IPS-15b (cell line): Measurements from ENCODE around the gene GRIP2.

ENCODE experiments used
- H3K27me3 ChIP-seq: one replicate; pipeline ENCODE4 v1.6.1; 2013; ENCODE audit warnings: low read length; ENCODE audit not compliant: control insufficient read depth, insufficient read depth
- H3K36me3 ChIP-seq: one replicate; pipeline ENCODE4 v1.6.1; 2013; ENCODE audit warnings: low read length; ENCODE audit not compliant: control insufficient read depth, insufficient read depth
- H3K4me1 ChIP-seq: one replicate; pipeline ENCODE4 v1.6.1; 2013; ENCODE audit warnings: mild to moderate bottlenecking, low read length; ENCODE audit not compliant: control insufficient read depth, insufficient read depth
- H3K4me3 ChIP-seq: one replicate; pipeline ENCODE4 v1.5.1; 2013; ENCODE audit warnings: low read depth, low read length
- H3K9ac ChIP-seq: one replicate; pipeline ENCODE4 v1.6.1; 2013; ENCODE audit warnings: low read depth, mild to moderate bottlenecking, low read length
- H3K9me3 ChIP-seq: one replicate; pipeline ENCODE4 v1.6.1; 2013; ENCODE audit warnings: mild to moderate bottlenecking, low read length; ENCODE audit not compliant: control insufficient read depth, insufficient read depth

GRIP2 gene

GRCh38 chr3:14455571-14456317 lies 84.4 kb downstream of the GRIP2 start:
- Histone ChIP-seq H3K4me1 (peaks cover 4% of the 10 kb centered on the region), H3K36me3 (peaks cover 38% of the 10 kb centered on the region), H3K27me3 (no peaks in the 10 kb centered on the region), H3K4me3 (no peak overlapping the region), H3K9ac (no peak overlapping the region), H3K9me3 (no peaks in the 10 kb centered on the region)

- H3K27me3 ChIP-seq: no peaks in the 10 kb centered on the region
- no peak overlapping the region for H3K4me3 ChIP-seq
- no peak overlapping the region for H3K9ac ChIP-seq
- peaks cover 4% of the 10 kb centered on the region for H3K4me1 ChIP-seq
- no peaks in the 10 kb centered on the region for H3K9me3 ChIP-seq
- peaks cover 37% of the 10 kb centered on the region for H3K36me3 ChIP-seq
These were observed 85.4 kb downstream of the GRIP2 start for GRCh38 chr3:14454639-14455310.

GRCh38 chr3:14453876-14454638 lies 86.1 kb downstream of the GRIP2 start:
- peaks cover 4% of the 10 kb centered on the region for H3K4me1 ChIP-seq
- peaks cover 36% of the 10 kb centered on the region for H3K36me3 ChIP-seq
- H3K9ac ChIP-seq: no peak overlapping the region

GRCh38 chr3:14452740-14453710 lies 87.1 kb downstream of the GRIP2 start:
- no peaks in the 10 kb centered on the region for H3K27me3 ChIP-seq
- peaks cover 1% of the 10 kb centered on the region for H3K4me1 ChIP-seq
- no peak overlapping the region for H3K4me3 ChIP-seq
- no peaks in the 10 kb centered on the region for H3K9me3 ChIP-seq
- H3K36me3 ChIP-seq: peaks cover 42% of the 10 kb centered on the region
- no peak overlapping the region for H3K9ac ChIP-seq

More at GRCh38 chr3:14453876-14454638, 86.1 kb downstream of the GRIP2 start:
- no peak overlapping the region for H3K4me3 ChIP-seq
- H3K9me3 ChIP-seq: no peaks in the 10 kb centered on the region
- no peaks in the 10 kb centered on the region for H3K27me3 ChIP-seq

- Histone ChIP-seq H3K9ac (no peak overlapping the region), H3K4me3 (no peak overlapping the region), H3K4me1 (no peaks in the 10 kb centered on the region), H3K9me3 (peaks cover 4% of the 10 kb centered on the region), H3K36me3 (peaks cover 49% of the 10 kb centered on the region), H3K27me3 (no peaks in the 10 kb centered on the region)
These were observed 88.0 kb downstream of the GRIP2 start for GRCh38 chr3:14451844-14452739.

- Histone ChIP-seq H3K9me3 (peaks cover 4% of the 10 kb centered on the region), H3K9ac (no peak overlapping the region), H3K36me3 (peaks cover 59% of the 10 kb centered on the region), H3K4me3 (no peak overlapping the region), H3K4me1 (no peaks in the 10 kb centered on the region), H3K27me3 (no peaks in the 10 kb centered on the region)
These were observed 89.1 kb downstream of the GRIP2 start for GRCh38 chr3:14450922-14451606.

- Histone ChIP-seq H3K4me3 (no peak overlapping the region), H3K36me3 (peaks cover 64% of the 10 kb centered on the region), H3K27me3 (no peaks in the 10 kb centered on the region), H3K4me1 (no peaks in the 10 kb centered on the region), H3K9me3 (peaks cover 4% of the 10 kb centered on the region), H3K9ac (no peak overlapping the region)
These were observed 89.6 kb downstream of the GRIP2 start for GRCh38 chr3:14450506-14450905.

- no peaks in the 10 kb centered on the region for H3K27me3 ChIP-seq
- H3K4me1 ChIP-seq: no peaks in the 10 kb centered on the region
- H3K36me3 ChIP-seq: peaks cover 63% of the 10 kb centered on the region
- no peak overlapping the region for H3K4me3 ChIP-seq
- H3K9ac ChIP-seq: no peak overlapping the region
- peaks cover 4% of the 10 kb centered on the region for H3K9me3 ChIP-seq
These were observed 91.1 kb downstream of the GRIP2 start for GRCh38 chr3:14448756-14449727.

- H3K27me3 ChIP-seq: no peaks in the 10 kb centered on the region
- H3K9ac ChIP-seq: no peak overlapping the region
- peaks cover 4% of the 10 kb centered on the region for H3K9me3 ChIP-seq
- no peak overlapping the region for H3K4me3 ChIP-seq
- no peaks in the 10 kb centered on the region for H3K4me1 ChIP-seq
- peaks cover 68% of the 10 kb centered on the region for H3K36me3 ChIP-seq
These were observed 92.1 kb downstream of the GRIP2 start for GRCh38 chr3:14448063-14448462.
